HT-29 (cell line): Measurements from ENCODE around the gene DENND1A. TPM values are rescaled to one million over a fixed set of nuclear protein-coding genes. Genes with fewer than 3 reads are reported as not detected.
A peak's percentile ranks its signal among the peaks of the same experiment; 100 is the strongest.

Source experiments
- DNase-seq: peaks from one replicate; pipeline ENCODE4 v3.0.0-alpha.2; 2015; ENCODE audit warnings: low spot score
- total RNA-seq: library from RNA; depleted of rRNA; stranded (reverse); fragments of >200 nt; shearing (Covaris generic); gene quantifications from 2 replicates; pipeline ENCODE4 v1.2.3, GENCODE V29; 2014

Gene DENND1A
- total RNA-seq, 1 experiment from 2014 or later: 17.9 TPM

- no peak for DNase-seq
These were observed 434.2 kb downstream of the DENND1A start for GRCh38 chr9:123495731-123496130.

- no peak for DNase-seq
These were observed 436.3 kb downstream of the DENND1A start for GRCh38 chr9:123493627-123494026.

- DNase-seq: no peak
These were observed 439.2 kb downstream of the DENND1A start for GRCh38 chr9:123490688-123491087.

- no peak for DNase-seq
These were observed 441.1 kb downstream of the DENND1A start for GRCh38 chr9:123488722-123489321.

GRCh38 chr9:123487944-123488548, 441.9 kb downstream of the DENND1A start:
- DNase-seq: no peak

- DNase-seq: no peak
These were observed 443.5 kb downstream of the DENND1A start for GRCh38 chr9:123486431-123486830.

GRCh38 chr9:123485216-123485615, 444.7 kb downstream of the DENND1A start:
- DNase-seq: peak; percentile 26

- peak; percentile 52 for DNase-seq
These were observed 445.8 kb downstream of the DENND1A start for GRCh38 chr9:123484130-123484529.

GRCh38 chr9:123483191-123483803, 446.6 kb downstream of the DENND1A start:
- DNase-seq: no peak

GRCh38 chr9:123482295-123482968, 447.5 kb downstream of the DENND1A start:
- DNase-seq: no peak

GRCh38 chr9:123481209-123481865, 448.6 kb downstream of the DENND1A start:
- DNase-seq: no peak

- DNase-seq: no peak
These were observed 449.1 kb downstream of the DENND1A start for GRCh38 chr9:123480791-123481190.

GRCh38 chr9:123480096-123480495, 449.8 kb downstream of the DENND1A start:
- DNase-seq: no peak

- no peak for DNase-seq
These were observed 450.8 kb downstream of the DENND1A start for GRCh38 chr9:123478967-123479602.

- DNase-seq: no peak
These were observed 451.8 kb downstream of the DENND1A start for GRCh38 chr9:123478160-123478559.

- no peak for DNase-seq
These were observed 454.5 kb downstream of the DENND1A start for GRCh38 chr9:123475407-123475806.

GRCh38 chr9:123472862-123473614, 456.9 kb downstream of the DENND1A start:
- DNase-seq: no peak

- DNase-seq: no peak
These were observed 457.9 kb downstream of the DENND1A start for GRCh38 chr9:123471843-123472570.

- no peak for DNase-seq
These were observed 458.7 kb downstream of the DENND1A start for GRCh38 chr9:123470991-123471770.
